RPMI8226 (cell line): ENCODE measurements around the gene BRIP1.
"Not testable (repeated sequence)": the region's sequence is repeated elsewhere in the genome, so short reads cannot be mapped to it uniquely, and the experiment has no call there.

Experiments used
- DNase-seq: peaks from one replicate; pipeline ENCODE4 v3.0.0-alpha.2; 2015

Gene BRIP1

DNA sequence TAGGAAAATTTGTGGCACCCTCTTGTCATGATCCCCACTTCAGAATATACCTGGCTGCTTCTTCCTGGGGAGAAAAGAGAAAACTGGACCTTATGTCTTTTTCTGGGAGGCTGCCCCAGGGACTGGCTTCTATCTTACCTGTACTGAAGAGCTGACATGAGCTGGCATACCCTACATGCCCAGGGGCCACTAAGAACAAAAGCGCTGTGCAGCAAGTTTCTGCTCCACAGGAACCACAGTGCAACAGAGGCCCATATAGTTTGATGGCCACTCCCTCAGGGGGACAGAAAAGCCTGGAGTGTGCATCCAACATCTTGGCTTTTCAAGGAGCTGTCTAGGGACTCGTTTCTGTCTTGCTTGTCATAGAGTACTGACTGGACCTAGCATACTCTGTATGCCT lies 175.6 kb downstream of the BRIP1 start:
- no peak for DNase-seq

GRCh38 chr17:61686113-61686512 lies 177.2 kb downstream of the BRIP1 start:
- DNase-seq, result no peak

DNA sequence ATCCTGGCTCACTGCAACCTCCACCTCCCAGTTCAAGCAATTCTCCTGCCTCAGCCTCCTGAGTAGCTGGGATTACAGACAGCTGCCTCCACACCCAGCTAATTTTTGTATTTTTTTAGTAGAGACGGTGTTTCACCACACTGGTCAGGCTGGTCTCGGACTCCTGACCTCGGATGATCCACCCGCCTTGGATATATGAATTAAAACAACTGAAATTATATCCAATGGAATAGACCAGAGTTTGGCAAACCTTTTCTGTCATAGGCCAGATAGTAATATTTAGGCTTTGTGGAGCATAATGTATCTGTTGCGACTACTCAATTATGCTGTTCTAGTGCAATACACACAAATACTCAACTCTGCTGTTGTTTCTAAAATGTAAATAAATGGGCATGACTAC lies 178.5 kb downstream of the BRIP1 start:
- DNase-seq, result no peak

- no peak for DNase-seq
Observed at GRCh38 chr17:61684172-61684571, 179.2 kb downstream of the BRIP1 start.

DNA sequence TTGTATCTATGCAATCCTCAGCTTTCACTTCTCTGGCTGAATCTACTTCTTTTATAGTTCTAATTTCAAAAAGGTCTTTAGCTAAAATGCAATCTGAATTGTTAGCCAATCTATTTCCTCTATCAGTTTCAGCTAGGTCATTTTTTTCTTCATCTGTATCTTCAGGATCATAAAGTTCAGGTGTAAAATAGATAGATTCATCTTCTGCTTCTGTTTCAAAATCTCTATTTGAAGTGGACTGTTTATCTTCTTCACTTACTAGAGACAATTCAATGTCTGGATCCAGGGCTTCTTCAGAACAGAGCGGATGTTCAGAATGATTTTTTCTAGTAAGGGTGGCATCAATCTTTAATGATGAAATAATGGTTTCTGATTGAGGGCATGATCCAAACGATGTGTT lies 179.9 kb downstream of the BRIP1 start:
- DNase-seq, result no peak

- DNase-seq, result no peak
Observed at GRCh38 chr17:61680921-61681320, 182.4 kb downstream of the BRIP1 start.

- DNase-seq, result no peak
Observed at GRCh38 chr17:61678339-61678738, 185.0 kb downstream of the BRIP1 start.

GRCh38 chr17:61677150-61677811 lies 186.0 kb downstream of the BRIP1 start:
- DNase-seq, result not testable (repeated sequence)

- DNase-seq, result not testable (repeated sequence)
Observed at GRCh38 chr17:61676522-61676921, 186.8 kb downstream of the BRIP1 start.

GRCh38 chr17:61674609-61675008 lies 188.7 kb downstream of the BRIP1 start:
- DNase-seq, result not testable (repeated sequence)

- DNase-seq, result not testable (repeated sequence)
Observed at GRCh38 chr17:61673019-61673897, 190.1 kb downstream of the BRIP1 start.

- DNase-seq, result no peak
Observed at GRCh38 chr17:61672140-61672539, 191.2 kb downstream of the BRIP1 start.

GRCh38 chr17:61670691-61671090 lies 192.6 kb downstream of the BRIP1 start:
- DNase-seq, result no peak

GRCh38 chr17:61669522-61669921 lies 193.8 kb downstream of the BRIP1 start:
- no peak for DNase-seq

DNA sequence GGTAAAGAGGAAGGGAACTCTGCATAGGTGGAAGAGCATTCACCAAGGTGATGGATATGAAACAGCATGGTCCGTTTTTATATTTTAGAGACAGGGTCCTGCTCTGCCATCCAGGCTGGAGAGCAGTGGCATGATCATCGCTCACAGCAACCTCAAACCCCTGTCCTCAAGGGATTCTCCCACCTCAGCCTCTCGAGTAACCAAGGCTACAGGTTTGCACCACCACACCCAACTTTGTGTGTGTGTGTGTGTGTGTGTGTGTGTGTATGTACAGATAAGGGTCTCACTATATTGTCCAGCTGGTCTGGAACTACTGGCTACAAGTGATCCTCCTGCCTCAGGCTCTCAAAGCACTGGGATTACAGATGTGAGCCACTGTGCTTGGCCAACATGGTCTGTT lies 194.8 kb downstream of the BRIP1 start:
- no peak for DNase-seq

GRCh38 chr17:61666406-61667088 lies 196.8 kb downstream of the BRIP1 start:
- DNase-seq, result not testable (repeated sequence)

DNA sequence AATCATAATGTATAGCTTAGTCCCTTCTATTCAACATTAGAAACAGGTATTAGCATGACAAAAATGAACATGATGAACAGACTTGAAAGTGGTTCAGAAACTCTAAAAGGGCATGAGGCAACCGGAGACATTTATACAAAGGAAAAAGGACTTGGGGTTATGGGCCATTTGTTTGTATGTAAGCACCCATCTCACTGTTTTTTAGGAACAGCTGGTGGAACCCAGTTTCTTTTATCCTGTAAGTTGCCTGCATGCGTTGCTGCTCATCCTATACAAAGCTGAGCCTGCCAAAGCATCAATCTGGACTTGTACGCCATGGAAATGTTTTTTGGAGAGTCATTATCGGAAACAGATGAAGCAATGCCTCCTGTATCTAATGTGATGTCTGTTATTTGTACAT lies 200.0 kb downstream of the BRIP1 start:
- no peak for DNase-seq

GRCh38 chr17:61662741-61663140 lies 200.6 kb downstream of the BRIP1 start:
- no peak for DNase-seq

DNA sequence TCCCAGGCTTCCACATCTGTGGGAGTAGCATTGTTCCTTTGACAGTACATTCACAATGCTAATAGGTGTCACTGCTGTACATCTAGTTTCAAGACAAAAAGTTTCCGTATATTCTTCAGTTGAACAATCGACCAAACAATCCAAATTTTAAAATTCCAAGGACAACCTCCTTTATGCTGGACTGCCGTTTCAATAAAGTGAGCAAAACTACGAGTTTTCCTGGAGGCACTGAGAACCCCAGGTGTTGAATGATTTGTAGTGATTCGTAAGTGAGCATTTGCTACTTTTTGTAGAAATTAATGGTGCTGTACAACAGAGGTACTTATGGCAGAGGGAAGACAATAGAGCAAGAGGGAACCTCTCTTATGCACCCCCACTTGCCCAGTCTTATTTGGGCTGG lies 201.1 kb downstream of the BRIP1 start:
- DNase-seq, result no peak

GRCh38 chr17:61660746-61661485 lies 202.4 kb downstream of the BRIP1 start:
- DNase-seq, result no peak

DNA sequence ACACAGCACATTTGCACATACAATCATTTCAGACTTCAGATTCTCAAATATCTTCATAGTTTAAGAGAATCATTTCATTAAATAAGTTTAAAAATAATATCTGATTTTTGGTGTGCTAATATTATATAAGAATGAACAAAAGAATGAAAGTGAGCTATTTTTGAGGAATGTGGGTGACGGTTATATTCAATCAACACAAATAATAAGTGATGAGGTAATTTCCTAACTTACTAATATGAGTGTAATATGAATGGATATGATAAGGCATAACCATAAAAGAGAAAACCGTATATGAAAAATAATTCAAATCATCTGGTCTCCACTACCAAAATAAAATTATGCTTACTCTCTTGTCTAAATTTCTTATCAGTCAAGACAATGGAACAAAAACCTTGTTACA lies 203.9 kb downstream of the BRIP1 start:
- no peak for DNase-seq

GRCh38 chr17:61658183-61658582 lies 205.1 kb downstream of the BRIP1 start:
- no peak for DNase-seq

DNA sequence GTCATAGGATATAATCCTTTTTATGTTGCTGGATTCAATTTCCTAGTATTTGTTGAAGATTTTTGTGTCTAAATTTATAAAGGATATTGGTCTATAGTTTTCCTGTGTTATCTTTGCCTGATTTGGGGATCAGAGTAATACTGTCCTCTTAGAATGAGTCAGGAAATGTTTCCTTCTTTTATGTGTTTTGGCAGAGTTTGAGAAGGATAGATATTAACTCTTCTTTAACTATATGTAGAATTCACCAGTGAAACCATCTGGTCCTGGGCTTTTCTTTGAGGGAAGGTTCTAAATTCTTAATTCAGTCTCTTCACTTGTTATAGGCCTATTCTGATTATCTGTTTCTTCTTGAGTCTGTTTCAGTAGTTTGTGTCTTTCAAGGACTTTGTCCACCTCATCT lies 206.0 kb downstream of the BRIP1 start:
- DNase-seq, result no peak
